HepG2 (cell line): ENCODE measurements around the gene TMEM141. TPM values are rescaled to one million over a fixed set of nuclear protein-coding genes. Genes with fewer than 3 reads are reported as not detected.

Experiments used
- ELF1 ChIP-seq: sonication (generic); formaldehyde crosslinking; IDR thresholded peaks from 2 replicates; pipeline ENCODE4 v1.4.0; 2020; ENCODE audit warnings: missing genetic modification reagents
- GATAD1 ChIP-seq: IDR thresholded peaks from 2 replicates; pipeline ENCODE4 v1.6.1; 2016; ENCODE audit warnings: missing genetic modification reagents, missing compliant biosample characterization
- MAFK ChIP-seq, 2 experiments: IDR thresholded peaks in 1 of 2; conservative IDR thresholded peaks in 1 of 2; 2 replicates each; pipeline ENCODE4 v1.6.1; 2011; ENCODE audit warnings: improper control_type of control experiment in 2 of 2, low read length in 2 of 2
- SRSF1 ChIP-seq: fragments of 200-400 bp; formaldehyde crosslinking; optimal IDR thresholded peaks from 2 replicates; pipeline ENCODE3; 2017; ENCODE audit warnings: mild to moderate bottlenecking, low read depth, low read length, moderate library complexity
- ZNF143 ChIP-seq: sonication (generic); formaldehyde crosslinking; IDR thresholded peaks from 2 replicates; pipeline ENCODE4 v1.4.0; 2020; ENCODE audit warnings: missing genetic modification reagents
- ZNF160 ChIP-seq: sonication (generic); formaldehyde crosslinking; IDR thresholded peaks from 2 replicates; pipeline ENCODE4 v1.8.0; 2022; ENCODE audit warnings: mild to moderate bottlenecking, inconsistent platforms, missing genetic modification reagents
- ZNF24 ChIP-seq: fragments of 450-650 bp; IDR thresholded peaks from 2 replicates; pipeline ENCODE4 v1.6.1; 2017; ENCODE audit warnings: antibody characterized with exemption, mild to moderate bottlenecking
- ZNF431 ChIP-seq: sonication (generic); formaldehyde crosslinking; IDR thresholded peaks from 2 replicates; pipeline ENCODE4 v1.9.0; 2022; ENCODE audit warnings: missing genetic modification reagents, low read depth, mild to moderate bottlenecking, borderline replicate concordance
- ZNF724P ChIP-seq: sonication (generic); formaldehyde crosslinking; IDR thresholded peaks from 2 replicates; pipeline ENCODE4 v1.8.0; 2022; ENCODE audit warnings: missing genetic modification reagents, borderline replicate concordance
- polyA plus RNA-seq, 8 experiments: library from polyadenylated mRNA; depleted of rRNA in 3 of 8; stranded (reverse) in 7 of 8; unstranded in 1 of 8; fragments of >200 nt; fragmentation: Illumina TruSeq in 4 of 8; extraction: Trizol in 4 of 8; gene quantifications; 2 replicates each; pipeline versions ENCODE4 v1.2.1 to v1.2.3, GENCODE V29; 2011 to 2016; ENCODE audit warnings: low read depth in 4 of 8, missing spikeins in 1 of 8, mixed read lengths in 1 of 8; ENCODE audit not compliant: insufficient read depth in 1 of 8
- total RNA-seq, 5 experiments: library from RNA; depleted of rRNA; stranded (reverse); fragments of >200 nt; fragmentation: Illumina TruSeq; extraction: Trizol; gene quantifications; 2 replicates each; pipeline ENCODE4 v1.2.3, GENCODE V29; 2016; ENCODE audit warnings: low read depth in 1 of 5
- TF ChIP-seq, protein P1 (sequence below): sonication (generic); formaldehyde crosslinking; IDR thresholded peaks from 2 replicates; pipeline ENCODE4 v1.5.1; 2020; ENCODE audit warnings: mild to moderate bottlenecking, missing genetic modification reagents, moderate library complexity
- TF ChIP-seq, protein P2 (sequence below): sonication (generic); formaldehyde crosslinking; IDR thresholded peaks from 2 replicates; pipeline ENCODE4 v1.4.0; 2020; ENCODE audit warnings: missing genetic modification reagents
- TF ChIP-seq, protein P3 (sequence below): fragments of 450-650 bp; IDR thresholded peaks from 2 replicates; pipeline ENCODE4 v1.6.1; 2017; ENCODE audit warnings: mild to moderate bottlenecking
- TF ChIP-seq, protein P4 (sequence below), 2 experiments: fragments of 450-650 bp in 1 of 2; sonication (generic) in 1 of 2; formaldehyde crosslinking; IDR thresholded peaks; 2 replicates each; pipeline versions ENCODE4 v1.5.0 to v1.8.0; 2020 to 2022; ENCODE audit warnings: mild to moderate bottlenecking in 1 of 2, missing genetic modification reagents in 1 of 2
- TF ChIP-seq, protein P5 (sequence below): sonication (generic); formaldehyde crosslinking; IDR thresholded peaks from 2 replicates; pipeline ENCODE4 v1.8.0; 2022; ENCODE audit warnings: low read depth, missing genetic modification reagents

TMEM141 gene
- total and polyA plus RNA-seq, 2 of the 13 experiments (the other 11 are each of a cell fraction or from before 2014, with no cell fraction given): 81.0 to 202 TPM

DNA sequence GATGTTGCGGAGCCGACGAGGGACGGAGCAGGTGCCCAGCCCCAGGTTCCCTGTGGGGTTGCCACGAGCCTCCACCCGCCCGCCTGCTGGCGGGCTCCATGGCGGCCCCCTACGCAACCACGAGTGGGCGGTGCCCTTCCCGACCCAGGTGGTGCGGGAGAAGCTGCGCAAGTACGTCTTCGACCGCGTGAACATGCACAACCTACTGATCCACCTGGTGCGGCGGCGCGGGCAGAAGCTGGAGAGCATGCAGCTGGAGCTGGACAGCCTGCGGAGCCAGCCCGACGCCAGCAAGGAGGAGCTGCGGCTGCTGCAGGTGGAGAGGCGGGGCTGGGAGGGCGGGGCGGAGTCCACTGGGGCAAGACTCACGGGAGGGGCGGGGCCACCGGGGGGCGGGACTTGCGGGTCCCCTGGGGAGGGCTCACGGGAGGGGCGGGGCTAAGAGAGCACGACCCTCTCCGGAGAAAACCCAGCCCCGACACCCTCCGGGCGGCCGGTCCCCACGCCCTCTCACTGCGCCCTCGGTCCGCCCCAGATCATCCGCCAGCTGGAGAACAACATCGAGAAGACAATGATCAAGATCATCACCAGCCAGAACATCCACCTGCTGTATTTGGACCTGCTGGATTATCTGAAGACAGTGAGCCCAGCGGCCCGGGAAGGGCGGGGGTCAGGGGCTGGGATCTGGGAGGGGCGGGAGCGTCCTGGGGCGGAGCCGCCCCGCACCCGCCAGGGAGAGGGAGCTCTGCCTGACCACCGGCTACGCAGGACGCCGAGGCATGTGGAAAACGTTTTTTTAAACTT, 8.9 kb downstream of the TMEM141 start (continued):
- TF ChIP-seq, protein P1, sequence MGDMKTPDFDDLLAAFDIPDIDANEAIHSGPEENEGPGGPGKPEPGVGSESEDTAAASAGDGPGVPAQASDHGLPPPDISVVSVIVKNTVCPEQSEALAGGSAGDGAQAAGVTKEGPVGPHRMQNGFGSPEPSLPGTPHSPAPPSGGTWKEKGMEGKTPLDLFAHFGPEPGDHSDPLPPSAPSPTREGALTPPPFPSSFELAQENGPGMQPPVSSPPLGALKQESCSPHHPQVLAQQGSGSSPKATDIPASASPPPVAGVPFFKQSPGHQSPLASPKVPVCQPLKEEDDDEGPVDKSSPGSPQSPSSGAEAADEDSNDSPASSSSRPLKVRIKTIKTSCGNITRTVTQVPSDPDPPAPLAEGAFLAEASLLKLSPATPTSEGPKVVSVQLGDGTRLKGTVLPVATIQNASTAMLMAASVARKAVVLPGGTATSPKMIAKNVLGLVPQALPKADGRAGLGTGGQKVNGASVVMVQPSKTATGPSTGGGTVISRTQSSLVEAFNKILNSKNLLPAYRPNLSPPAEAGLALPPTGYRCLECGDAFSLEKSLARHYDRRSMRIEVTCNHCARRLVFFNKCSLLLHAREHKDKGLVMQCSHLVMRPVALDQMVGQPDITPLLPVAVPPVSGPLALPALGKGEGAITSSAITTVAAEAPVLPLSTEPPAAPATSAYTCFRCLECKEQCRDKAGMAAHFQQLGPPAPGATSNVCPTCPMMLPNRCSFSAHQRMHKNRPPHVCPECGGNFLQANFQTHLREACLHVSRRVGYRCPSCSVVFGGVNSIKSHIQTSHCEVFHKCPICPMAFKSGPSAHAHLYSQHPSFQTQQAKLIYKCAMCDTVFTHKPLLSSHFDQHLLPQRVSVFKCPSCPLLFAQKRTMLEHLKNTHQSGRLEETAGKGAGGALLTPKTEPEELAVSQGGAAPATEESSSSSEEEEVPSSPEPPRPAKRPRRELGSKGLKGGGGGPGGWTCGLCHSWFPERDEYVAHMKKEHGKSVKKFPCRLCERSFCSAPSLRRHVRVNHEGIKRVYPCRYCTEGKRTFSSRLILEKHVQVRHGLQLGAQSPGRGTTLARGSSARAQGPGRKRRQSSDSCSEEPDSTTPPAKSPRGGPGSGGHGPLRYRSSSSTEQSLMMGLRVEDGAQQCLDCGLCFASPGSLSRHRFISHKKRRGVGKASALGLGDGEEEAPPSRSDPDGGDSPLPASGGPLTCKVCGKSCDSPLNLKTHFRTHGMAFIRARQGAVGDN: peak; percentile 38
- TF ChIP-seq MAFK (conservative IDR thresholded peaks at IDR 0.05 in 1 of 2, IDR thresholded peaks at IDR 0.05 in 1 of 2; ENCODE audit: low read length in 2 of 2): no peak
- no peak; the same call in 1 of the 2 replicates for TF ChIP-seq ZNF724P (CRISPR knock-in tag)
- no peak for TF ChIP-seq ELF1 (CRISPR knock-in tag)
- TF ChIP-seq ZNF160: no peak; the same call in 1 of the 2 replicates
- TF ChIP-seq GATAD1 (CRISPR knock-in tag): 0 out of 2 replicates have a peak, but pooled peaks have one; percentile 29
- TF ChIP-seq ZNF431 (CRISPR knock-in tag): no peak
- no peak for TF ChIP-seq ZNF24
- TF ChIP-seq, protein P2, sequence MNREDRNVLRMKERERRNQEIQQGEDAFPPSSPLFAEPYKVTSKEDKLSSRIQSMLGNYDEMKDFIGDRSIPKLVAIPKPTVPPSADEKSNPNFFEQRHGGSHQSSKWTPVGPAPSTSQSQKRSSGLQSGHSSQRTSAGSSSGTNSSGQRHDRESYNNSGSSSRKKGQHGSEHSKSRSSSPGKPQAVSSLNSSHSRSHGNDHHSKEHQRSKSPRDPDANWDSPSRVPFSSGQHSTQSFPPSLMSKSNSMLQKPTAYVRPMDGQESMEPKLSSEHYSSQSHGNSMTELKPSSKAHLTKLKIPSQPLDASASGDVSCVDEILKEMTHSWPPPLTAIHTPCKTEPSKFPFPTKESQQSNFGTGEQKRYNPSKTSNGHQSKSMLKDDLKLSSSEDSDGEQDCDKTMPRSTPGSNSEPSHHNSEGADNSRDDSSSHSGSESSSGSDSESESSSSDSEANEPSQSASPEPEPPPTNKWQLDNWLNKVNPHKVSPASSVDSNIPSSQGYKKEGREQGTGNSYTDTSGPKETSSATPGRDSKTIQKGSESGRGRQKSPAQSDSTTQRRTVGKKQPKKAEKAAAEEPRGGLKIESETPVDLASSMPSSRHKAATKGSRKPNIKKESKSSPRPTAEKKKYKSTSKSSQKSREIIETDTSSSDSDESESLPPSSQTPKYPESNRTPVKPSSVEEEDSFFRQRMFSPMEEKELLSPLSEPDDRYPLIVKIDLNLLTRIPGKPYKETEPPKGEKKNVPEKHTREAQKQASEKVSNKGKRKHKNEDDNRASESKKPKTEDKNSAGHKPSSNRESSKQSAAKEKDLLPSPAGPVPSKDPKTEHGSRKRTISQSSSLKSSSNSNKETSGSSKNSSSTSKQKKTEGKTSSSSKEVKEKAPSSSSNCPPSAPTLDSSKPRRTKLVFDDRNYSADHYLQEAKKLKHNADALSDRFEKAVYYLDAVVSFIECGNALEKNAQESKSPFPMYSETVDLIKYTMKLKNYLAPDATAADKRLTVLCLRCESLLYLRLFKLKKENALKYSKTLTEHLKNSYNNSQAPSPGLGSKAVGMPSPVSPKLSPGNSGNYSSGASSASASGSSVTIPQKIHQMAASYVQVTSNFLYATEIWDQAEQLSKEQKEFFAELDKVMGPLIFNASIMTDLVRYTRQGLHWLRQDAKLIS: peak; percentile 80
- TF ChIP-seq, protein P3, sequence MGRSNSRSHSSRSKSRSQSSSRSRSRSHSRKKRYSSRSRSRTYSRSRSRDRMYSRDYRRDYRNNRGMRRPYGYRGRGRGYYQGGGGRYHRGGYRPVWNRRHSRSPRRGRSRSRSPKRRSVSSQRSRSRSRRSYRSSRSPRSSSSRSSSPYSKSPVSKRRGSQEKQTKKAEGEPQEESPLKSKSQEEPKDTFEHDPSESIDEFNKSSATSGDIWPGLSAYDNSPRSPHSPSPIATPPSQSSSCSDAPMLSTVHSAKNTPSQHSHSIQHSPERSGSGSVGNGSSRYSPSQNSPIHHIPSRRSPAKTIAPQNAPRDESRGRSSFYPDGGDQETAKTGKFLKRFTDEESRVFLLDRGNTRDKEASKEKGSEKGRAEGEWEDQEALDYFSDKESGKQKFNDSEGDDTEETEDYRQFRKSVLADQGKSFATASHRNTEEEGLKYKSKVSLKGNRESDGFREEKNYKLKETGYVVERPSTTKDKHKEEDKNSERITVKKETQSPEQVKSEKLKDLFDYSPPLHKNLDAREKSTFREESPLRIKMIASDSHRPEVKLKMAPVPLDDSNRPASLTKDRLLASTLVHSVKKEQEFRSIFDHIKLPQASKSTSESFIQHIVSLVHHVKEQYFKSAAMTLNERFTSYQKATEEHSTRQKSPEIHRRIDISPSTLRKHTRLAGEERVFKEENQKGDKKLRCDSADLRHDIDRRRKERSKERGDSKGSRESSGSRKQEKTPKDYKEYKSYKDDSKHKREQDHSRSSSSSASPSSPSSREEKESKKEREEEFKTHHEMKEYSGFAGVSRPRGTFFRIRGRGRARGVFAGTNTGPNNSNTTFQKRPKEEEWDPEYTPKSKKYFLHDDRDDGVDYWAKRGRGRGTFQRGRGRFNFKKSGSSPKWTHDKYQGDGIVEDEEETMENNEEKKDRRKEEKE: no peak
- no peak; the same call in 1 of the 2 replicates for TF ChIP-seq ZNF143 (CRISPR knock-in tag)
- peak; percentile 21 for TF ChIP-seq SRSF1
- TF ChIP-seq, protein P4, sequence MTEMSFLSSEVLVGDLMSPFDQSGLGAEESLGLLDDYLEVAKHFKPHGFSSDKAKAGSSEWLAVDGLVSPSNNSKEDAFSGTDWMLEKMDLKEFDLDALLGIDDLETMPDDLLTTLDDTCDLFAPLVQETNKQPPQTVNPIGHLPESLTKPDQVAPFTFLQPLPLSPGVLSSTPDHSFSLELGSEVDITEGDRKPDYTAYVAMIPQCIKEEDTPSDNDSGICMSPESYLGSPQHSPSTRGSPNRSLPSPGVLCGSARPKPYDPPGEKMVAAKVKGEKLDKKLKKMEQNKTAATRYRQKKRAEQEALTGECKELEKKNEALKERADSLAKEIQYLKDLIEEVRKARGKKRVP (CRISPR knock-in tag; IDR thresholded peaks at IDR 0.05): no peak
- TF ChIP-seq, protein P5, sequence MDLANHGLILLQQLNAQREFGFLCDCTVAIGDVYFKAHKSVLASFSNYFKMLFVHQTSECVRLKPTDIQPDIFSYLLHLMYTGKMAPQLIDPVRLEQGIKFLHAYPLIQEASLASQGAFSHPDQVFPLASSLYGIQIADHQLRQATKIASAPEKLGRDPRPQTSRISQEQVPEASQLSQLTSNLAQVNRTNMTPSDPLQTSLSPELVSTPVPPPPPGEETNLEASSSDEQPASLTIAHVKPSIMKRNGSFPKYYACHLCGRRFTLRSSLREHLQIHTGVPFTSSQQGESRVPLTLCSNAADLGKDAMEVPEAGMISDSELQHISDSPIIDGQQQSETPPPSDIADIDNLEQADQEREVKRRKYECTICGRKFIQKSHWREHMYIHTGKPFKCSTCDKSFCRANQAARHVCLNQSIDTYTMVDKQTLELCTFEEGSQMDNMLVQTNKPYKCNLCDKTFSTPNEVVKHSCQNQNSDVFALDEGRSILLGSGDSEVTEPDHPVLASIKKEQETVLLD: no peak
